Right renal cortex interstitium (tissue), 3 donors: Measurements from ENCODE around the gene CD4. TPM values are rescaled to one million over a fixed set of nuclear protein-coding genes. Genes with fewer than 3 reads are reported as not detected.

Experiments
- DNase-seq, 3 donors: peaks; one replicate each; pipeline ENCODE4 v3.0.0-alpha.2; 2013; ENCODE audit warnings: low read depth in 3 of 3, low spot score in 2 of 3
- polyA plus RNA-seq, 3 donors: library from polyadenylated mRNA; unstranded; fragments of 120-200 nt; gene quantifications; one replicate each; pipeline ENCODE4 v1.2.1, GENCODE V29; 2013; ENCODE audit not compliant: insufficient read length in 3 of 3

The CD4 gene
- polyA plus RNA-seq, 3 donors, result 28.0 to 32.4 (median 31.7) TPM

DNA sequence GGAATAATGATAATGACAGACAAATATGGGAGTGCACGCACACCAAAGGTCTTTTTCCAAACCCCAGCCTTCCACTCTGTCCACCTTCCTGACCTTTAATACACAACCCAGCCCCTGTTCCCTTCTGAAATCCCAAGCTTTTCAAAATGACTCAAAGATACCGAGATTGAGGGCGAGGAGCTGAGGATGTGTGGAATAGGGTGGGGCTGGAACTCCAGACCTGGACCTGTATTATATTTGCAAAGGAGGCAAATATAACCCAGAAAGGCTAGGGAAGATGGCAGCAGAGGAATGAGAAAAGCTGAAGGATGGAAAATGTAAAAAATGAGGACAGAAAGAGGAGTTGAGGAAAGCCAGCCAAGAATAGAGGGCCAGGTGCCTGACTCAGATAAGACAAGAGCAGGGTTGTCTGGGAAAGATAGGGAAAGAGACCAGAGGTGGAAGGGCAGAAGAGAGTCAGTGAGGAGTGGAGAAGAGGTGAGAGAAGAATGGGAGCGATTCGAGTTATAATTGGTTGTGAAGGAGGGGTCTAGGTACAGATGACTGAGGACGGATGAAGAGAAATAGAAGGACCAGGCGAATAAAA lies 24.2 kb upstream of the CD4 start:
- DNase-seq, result no peak

DNA sequence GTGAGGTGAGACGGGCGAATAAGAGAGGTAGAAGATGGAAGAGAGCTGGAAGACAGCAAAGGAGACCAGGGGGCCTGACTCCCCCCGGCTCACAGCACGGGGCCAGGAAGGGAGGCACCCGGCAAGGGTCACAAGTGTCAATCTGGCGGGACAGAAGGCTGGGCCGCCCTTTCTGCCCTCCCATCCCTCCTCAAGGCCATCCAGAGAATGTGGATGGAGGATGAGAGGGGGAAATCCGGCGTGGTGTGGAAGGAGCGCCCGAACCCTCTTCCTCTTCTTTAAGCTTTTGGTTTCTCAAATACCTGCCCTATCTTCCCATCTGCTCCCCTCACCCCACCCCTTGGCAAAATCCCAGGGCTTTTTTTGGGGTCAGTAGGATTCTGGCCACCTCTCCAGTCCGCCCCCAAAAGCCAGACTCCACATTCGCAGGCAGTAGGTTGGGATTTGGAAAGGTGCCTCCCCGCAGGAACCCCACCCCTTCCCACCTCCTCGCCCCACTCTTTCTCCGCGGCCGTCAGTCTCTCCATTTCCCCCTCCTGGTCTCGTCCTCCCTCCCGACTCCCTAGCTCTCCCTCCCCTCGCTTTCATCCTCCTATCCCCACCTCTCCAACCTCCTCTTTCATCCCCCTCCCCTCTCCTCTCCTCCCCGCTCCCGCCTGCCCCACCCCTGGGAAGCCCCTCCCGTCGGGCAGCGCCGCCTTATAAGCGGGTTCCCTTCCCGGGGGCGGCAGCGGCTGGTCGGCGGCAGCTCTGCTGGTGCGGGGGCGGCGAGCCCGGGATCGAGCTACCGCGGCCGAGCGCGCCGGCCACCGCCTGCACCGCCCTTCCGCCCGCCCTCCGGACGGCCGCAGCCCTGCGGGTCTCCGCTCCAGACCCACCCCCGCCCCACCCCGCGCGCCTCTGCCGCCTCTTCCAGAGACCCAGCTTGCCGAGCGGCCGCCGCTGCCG lies 23.4 kb upstream of the CD4 start, which contains the start of gene PTMS:
Gene PTMS, plus strand, starts transcription at position 730 of the 948 bp plus-strand sequence. CDS start 343 bp downstream, outside the sequence.
- peak in 1 of 3 donors; percentile 84 for DNase-seq

DNA sequence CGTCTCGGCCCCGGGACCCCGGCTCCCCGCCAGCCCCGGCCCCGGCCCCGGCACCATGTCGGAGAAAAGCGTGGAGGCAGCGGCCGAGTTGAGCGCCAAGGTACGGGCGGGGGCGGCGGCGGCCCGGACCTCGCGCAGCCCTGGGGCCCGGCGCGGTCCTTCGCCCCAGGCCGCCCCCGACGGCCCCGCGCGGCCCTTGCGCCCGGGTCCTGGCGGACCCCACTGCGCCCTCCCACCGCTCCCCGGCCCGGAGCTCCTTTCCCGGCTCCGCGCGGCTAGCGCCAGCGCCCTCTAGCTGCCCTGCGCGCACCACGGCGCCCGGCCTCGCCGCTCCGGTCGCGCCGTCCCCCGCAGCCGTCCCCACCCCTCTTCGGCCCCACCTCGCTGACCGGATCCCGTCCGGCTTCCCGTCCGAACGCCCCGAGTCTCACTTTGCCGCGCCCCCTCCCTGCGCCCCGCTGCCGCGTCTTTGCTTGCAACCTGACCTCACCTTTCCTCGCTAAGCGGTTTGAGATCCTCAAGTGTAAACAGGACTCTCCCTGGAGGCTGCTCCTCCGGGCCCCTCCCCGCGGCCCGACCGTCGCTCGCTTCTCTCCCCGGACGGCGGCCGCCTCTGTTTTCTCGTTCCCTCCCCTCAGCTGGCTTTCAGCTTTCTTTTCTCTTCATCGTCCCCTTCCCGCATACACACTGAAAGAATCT lies 22.5 kb upstream of the CD4 start:
- no peak for DNase-seq

DNA sequence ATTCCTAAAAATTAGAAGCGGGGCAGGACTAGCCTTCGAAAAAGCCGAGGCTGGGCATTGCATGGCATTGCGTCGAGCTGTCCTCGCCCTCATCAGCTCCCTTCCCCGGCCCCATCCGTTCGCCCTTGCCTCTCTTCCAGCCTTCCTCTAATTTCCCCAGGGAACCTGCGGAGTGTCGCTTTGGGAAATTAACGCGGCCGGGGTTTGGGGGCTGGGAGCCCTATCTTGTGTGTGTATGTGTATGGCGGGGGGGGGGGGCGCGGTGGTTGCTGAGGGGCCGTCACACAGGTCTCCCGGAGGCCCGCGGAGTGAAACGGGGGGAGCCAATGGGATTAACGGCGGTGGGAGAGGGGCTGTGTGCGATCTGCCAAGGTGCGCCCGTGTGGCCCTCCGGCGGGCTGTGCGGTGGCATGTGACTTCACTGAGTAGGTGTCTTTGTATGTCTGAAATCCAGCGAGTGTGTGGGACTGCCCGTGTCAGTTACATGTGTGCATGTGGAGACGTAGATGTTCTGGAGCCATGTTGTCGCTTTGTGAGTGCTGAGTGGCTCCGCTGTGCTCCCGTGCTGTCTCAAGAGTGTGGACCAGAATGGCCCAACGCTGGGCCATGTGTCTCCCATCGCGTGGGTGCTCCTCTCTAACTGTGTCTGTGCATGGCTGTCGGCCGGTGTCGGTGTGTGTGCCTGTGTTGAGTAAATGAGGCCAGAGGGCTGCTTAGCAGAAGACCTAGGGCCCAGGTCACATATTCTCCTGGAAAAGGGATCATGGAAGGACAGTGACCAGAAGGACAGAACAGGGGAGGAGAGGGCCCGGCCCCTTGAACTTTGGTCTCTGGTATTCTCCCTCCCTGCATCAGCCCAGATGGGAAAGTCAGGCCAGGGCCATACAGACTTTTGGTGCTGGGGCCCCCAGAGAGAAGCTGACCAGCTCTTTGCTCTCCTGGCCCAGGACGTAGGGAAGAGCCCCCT lies 21.7 kb upstream of the CD4 start:
- DNase-seq, result no peak

DNA sequence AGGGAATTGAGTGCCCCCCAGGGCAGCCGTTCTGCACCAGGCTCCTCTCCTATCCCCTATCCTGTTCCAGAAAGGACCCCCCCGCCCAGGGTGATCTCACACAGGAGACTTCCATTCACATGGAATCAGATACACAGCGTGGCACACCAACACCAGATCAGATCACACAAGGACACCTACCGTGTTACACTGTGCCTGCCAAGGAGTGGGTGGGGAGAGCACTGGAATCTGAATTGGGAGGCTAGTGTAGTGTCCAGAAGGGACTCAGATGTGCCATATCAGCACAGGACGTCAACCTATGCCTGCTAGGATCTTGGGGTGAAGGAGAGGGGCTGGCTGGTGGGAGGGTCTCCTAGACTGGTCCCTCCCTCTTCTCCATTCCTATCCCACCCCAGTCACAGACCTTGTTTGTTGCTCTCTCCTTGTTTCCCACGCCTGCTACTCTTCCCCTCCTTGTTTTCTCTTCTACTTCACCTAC lies 20.9 kb upstream of the CD4 start:
- DNase-seq, result no peak

DNA sequence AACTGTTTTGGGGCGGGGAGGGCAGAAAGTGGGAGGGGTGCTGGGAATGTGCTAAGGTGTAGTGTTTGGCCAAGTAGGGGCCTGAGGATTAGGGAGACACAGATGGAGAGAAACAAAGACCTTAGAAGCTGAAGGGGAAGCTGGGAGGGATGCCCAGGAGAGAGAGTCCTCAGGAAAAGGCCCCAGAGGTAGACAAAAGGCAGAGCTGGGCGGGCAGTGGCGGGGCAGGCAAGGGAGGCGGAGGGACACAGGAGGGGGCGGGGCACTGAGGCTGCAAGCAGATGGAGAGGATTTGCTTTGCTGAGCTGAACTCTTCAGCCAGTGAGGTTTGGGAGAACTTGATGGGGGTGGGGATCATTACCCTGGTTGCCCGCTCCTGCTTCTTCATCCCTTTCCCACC lies 20.3 kb upstream of the CD4 start:
- DNase-seq, result no peak

DNA sequence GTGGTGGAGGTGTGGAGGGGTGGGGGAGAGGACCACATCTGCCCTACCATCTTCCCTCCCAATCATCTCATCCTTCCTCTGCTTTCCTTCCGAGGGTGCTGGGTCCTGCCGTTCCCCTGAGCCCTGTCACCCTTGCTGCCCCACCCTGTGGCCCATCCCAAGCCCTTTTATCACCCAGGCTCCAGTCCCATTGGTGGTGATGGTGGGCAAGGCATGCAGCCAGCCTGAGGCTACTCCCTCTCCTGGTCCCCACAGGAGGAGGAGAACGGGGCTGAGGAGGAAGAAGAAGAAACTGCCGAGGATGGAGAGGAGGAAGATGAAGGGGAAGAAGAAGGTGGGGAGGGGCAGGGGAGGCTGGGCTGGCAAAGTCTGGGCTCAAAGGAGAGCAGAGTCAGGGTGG lies 19.7 kb upstream of the CD4 start:
- no peak for DNase-seq

DNA sequence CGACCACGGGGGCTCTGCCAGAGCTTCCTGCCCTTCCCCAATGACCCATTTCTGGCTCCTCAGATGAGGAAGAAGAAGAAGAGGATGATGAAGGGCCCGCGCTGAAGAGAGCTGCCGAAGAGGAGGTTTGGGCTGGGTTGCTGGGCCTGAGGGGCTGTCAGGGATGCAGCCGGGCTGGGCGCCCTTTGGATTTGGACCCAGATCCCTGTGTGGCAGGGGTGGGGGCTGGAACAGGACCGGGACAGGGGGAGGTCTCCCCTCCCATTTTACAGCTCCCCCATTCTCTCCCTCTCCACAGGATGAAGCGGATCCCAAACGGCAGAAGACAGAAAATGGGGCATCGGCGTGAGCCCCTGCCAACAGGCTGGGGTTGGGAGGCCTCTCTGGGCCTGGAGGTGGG lies 19.2 kb upstream of the CD4 start:
- DNase-seq, result no peak

DNA sequence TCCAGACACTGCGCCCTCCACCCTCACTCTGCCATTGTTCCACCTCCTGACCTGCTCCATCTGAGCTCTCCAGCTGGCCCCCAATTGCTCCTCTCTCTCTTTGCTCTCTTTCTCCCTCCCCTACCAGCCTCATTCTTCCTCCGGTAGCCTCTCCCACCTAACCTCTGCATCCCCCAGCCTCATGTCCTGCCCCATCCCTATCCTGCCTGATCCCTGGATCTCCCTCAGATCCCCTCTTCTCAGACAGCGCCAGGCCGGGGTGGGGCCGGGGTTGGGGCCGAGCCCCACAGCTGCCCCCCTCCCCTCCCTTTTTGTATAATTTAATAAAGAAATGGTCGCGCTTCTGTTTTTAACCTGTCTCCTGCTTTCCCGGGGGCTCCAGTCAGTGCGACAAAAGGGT lies 18.7 kb upstream of the CD4 start:
- no peak for DNase-seq

DNA sequence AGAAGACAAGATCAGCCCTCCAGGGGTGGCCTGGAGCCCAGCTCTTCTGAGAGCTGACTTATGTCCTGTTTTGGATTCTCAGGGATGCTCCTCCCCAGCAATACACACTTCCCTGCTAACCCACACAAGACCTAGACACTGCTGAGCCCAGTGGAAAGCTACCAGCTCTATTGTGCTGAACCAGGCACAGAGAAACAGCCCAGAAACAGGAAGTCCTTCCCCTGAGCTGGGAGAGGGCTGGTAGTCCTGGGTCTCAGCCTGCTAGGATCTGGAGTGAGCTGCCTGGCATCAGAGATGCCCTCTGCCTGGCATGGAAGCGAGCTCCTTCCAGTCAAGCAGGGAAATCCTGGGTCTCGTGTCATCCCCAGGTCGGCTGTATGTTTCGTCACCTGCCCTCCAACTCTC lies 18.2 kb upstream of the CD4 start:
- no peak for DNase-seq

DNA sequence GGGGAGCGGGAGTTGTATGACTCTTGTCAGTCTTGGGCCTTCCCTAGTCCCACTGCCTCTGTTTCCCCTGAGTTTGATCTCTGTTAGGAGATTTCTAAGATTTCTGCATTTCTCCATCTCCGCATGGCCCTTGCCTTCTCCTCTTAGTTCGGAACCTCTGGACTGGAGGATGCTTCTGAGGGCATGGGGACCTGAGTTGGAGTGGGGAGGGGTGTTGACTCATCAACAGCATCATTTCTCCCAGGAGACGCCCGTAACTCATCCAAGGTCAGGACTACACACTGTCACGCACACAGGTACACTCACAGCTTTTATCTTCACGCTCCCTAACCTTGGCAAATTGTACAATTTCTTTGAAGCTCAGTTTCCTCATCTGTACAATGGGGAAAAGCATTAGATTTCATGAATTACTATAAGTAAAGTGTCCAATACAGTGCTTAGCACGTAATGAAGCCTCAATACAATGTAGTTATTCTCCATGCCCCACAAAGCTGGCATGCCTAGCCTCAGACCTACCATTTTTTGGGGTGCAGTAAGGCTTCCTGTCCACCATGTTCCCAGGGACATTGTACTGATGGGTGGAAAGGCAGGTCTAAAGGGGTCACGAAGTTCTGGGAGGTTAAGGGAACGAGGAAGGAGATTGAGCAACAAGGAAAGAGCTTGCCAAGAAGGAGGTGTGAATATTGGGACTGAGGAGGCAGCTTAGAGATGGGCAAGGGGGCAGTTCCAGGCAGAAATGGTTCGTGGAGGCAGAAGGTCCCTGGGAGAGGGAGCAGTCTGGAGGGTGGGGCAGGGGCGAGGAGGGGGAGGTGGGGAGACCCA lies 17.6 kb upstream of the CD4 start:
- DNase-seq, result no peak

DNA sequence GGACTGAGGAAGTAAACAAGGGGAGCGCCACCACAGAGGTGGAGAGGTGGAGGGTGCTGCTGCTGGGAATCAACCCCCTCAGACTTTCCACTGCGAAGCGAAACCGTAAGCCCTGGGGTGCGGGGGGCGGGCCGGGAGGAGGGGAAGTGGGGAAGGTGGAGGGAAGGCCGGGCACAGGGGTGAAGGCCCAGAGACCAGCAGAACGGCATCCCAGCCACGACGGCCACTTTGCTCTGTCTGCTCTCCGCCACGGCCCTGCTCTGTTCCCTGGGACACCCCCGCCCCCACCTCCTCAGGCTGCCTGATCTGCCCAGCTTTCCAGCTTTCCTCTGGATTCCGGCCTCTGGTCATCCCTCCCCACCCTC lies 17.0 kb upstream of the CD4 start, which contains the start of gene LAG3:
Gene LAG3, plus strand, starts transcription at position 190 of the 365 bp plus-strand sequence. CDS start 333 bp downstream, outside the sequence.
- no peak for DNase-seq

DNA sequence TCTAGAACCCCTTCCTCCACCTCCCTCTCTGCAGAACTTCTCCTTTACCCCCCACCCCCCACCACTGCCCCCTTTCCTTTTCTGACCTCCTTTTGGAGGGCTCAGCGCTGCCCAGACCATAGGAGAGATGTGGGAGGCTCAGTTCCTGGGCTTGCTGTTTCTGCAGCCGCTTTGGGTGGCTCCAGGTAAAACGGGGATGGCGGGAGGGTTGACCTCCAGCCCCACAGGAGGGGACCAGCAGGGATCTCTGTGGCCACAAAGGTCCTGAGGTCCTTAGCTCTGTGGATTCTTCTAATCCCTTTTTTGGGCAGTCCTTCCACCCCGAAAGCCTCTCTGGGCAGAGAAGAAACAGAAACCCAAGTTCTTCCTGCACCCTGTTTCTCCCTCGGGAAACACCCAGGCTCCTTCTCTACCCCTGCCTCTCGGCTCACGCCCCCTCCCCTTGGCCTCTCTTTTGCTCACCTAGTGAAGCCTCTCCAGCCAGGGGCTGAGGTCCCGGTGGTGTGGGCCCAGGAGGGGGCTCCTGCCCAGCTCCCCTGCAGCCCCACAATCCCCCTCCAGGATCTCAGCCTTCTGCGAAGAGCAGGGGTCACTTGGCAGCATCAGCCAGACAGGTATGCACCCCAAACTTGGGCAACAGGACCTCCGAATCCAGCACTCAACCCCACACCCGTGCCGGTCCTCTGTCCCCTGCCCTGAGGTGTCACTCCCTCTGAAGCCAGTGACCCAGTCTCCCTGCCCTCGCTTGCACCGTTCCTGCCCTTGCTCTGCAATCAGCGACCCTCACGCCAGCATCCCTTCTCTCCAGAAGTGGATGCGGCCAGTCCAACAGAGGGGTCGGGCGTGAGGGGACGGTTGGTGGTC lies 16.4 kb upstream of the CD4 start:
- no peak for DNase-seq

DNA sequence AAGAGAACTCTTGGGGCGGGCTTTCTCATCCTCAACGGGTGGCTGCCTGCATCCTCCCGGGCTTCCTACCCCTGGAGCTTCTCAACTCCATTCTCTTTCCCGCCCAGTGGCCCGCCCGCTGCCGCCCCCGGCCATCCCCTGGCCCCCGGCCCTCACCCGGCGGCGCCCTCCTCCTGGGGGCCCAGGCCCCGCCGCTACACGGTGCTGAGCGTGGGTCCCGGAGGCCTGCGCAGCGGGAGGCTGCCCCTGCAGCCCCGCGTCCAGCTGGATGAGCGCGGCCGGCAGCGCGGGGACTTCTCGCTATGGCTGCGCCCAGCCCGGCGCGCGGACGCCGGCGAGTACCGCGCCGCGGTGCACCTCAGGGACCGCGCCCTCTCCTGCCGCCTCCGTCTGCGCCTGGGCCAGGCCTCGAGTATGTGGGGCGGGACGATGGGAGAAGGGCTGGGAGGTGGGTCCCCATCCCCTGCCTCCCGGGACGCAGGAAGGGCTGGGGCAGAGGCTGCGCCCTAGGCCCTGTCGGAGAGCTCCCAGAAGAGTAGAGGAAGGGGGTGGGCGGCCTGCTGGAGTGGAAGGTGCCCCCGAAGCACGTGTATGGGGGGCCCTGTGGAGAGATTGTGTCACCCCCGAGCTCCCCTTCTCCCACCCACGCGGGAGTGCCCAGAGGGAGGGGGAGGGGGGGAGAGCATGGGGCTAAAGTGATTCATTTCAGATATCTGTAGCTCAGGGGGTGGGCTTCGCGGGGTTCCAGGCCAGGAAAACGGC lies 15.6 kb upstream of the CD4 start:
- no peak for DNase-seq

DNA sequence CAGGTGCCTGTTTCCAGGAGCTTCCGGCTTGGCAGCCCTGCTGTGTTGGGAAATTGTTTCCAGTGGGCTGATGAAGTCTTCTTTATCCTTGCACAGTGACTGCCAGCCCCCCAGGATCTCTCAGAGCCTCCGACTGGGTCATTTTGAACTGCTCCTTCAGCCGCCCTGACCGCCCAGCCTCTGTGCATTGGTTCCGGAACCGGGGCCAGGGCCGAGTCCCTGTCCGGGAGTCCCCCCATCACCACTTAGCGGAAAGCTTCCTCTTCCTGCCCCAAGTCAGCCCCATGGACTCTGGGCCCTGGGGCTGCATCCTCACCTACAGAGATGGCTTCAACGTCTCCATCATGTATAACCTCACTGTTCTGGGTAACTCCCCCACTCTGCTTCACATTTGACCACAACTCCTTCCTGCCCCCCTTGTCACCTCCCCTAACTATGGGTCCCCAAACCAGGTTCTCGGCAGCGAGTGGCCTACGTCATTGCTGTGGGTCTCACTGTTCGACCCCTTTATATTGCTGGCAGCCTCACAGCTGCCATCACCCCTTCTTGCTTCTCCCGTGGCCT lies 14.7 kb upstream of the CD4 start:
- no peak for DNase-seq

DNA sequence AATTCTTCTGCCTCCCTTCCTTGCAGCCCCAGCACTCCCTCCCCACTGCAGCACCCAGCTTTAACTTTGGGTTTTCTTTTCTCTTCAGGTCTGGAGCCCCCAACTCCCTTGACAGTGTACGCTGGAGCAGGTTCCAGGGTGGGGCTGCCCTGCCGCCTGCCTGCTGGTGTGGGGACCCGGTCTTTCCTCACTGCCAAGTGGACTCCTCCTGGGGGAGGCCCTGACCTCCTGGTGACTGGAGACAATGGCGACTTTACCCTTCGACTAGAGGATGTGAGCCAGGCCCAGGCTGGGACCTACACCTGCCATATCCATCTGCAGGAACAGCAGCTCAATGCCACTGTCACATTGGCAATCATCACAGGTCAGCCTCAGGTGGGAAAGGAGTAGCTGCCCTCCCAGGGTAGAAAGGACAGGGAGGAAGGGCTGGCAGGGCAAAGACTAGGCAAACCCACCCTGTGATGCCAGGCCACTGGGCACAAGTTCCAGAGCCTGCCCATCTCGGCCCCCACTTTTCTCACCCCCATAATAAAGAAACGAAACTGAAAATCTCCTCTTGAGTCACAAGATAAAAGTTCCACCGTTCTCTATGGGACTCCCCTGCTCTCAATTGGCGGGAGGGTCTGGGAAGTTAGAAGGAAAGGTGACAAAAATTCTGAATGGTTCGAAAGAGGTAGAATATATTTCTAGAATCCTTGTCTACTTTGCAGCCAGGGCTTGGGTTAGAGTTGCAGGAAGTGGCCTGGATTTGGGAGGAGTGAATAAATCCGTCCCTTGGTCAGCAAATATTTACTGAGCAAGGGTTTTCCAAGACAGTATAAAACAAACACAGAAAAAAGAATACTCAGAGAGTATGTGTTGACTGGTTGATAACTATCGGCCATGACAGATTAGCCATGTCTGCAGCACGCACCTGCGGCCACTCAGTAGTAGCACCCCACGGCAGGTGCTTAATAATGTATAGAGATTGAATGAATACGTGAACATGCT lies 13.8 kb upstream of the CD4 start:
- no peak for DNase-seq
